Ishikawa (cell line): ENCODE measurements around the gene MAST4.

ENCODE experiments used
- CEBPB ChIP-seq: IDR thresholded peaks from 2 replicates; pipeline ENCODE4 v1.6.1; 2012
- EGR1 ChIP-seq: IDR thresholded peaks from 2 replicates; pipeline ENCODE4 v1.6.1; 2012
- EP300 ChIP-seq: IDR thresholded peaks from 2 replicates; pipeline ENCODE4 v1.6.1; 2012; ENCODE audit warnings: borderline replicate concordance
- FOXM1 ChIP-seq: IDR thresholded peaks from 2 replicates; pipeline ENCODE4 v1.6.1; 2012; ENCODE audit warnings: low read depth, borderline replicate concordance
- NFIC ChIP-seq: IDR thresholded peaks from 2 replicates; pipeline ENCODE4 v1.6.1; 2012
- RAD21 ChIP-seq: IDR thresholded peaks from 2 replicates; pipeline ENCODE4 v1.6.1; 2012; ENCODE audit warnings: low read depth
- TAF1 ChIP-seq: IDR thresholded peaks from 2 replicates; pipeline ENCODE4 v1.6.1; 2012; ENCODE audit warnings: low read depth, mild to moderate bottlenecking
- TCF12 ChIP-seq: IDR thresholded peaks from 2 replicates; pipeline ENCODE4 v1.6.1; 2012; ENCODE audit warnings: low read depth
- YY1 ChIP-seq: IDR thresholded peaks from 2 replicates; pipeline ENCODE4 v1.6.1; 2012; ENCODE audit warnings: low read depth

GRCh38 chr5:66828046-66828547 is 231.9 kb downstream of the MAST4 start:
- TF ChIP-seq RAD21: no peak
- TF ChIP-seq YY1: no peak
- TF ChIP-seq TCF12: no peak
- no peak for TF ChIP-seq EP300
- no peak for TF ChIP-seq TAF1
- no peak for TF ChIP-seq EGR1
- TF ChIP-seq FOXM1: no peak
- no peak for TF ChIP-seq NFIC
- TF ChIP-seq CEBPB: no peak
